HG02610 (cell line): ENCODE measurements around the gene CHST12.

Experiments
- ATAC-seq: cut with Tn5 transposase; IDR thresholded peaks from one replicate; pipeline ENCODE4 v1.9.1; 2021; ENCODE audit warnings: mild to moderate bottlenecking, moderate library complexity; ENCODE audit not compliant: unreplicated experiment

CHST12 gene

DNA sequence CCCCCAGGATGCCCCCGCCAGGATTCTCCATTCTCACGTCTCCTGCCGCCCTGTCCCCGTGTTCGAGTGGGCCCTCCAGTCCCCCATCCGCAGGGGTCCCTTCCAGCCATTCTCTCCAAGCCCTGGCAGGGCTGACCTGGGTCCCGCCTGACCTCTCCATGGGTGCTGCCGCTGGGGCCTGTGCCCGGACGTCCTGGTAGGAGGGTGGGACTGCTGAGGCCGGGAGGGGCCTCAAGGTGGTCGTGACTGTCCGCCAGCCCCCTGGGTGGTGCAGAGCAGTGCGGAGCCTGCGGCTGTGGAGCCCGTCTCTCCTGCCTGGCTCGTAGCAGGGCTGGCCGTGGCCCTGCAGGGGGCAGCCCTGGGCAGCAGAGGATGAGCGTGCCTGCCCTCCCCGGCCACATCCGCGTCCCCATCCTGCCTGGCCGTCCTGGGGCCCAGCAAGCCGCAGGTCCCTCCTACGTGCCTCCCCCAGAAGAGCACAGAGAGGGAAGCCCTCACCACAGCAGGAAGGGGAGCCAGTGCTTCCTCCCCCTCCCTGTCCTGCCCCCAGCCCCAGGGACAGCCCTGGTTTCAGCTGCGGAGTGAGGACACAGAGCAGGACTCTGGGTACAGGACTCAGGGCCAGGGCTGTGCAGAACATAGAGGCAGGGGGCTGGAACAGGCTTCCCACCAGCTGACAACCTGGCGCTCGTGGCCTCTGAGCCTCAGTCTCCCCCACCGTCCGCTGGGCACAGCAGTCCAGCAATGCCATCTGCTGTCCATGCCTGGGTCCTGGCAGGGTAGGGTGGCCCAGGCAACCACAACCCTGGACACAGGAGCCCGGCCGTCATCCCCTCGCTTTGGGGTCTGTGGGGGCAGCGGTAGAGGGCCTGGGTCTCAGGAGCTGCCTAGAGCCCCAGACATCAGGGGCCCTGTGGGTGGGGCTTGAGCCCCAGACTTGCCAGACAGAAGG lies 74.3 kb downstream of the CHST12 start:
- ATAC-seq = no peak

DNA sequence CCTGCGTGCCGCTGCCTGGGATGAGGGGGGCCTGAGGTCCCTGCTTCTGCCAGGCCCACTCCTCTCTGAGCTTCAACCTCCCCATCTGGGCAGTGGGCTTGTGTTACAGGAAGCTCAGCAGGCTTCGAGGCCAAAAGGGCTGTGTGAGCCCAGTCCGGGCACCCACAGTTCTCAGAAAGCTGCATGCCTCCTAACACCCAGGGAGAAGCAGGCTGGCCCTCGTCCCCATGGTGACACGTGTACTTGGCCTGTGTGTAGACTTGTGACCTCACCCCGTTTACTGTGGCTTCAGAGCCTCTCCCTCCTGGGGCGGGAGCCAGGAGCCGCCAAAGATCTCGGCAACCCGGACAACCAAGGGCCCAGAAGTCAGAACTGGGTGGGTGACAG lies 75.0 kb downstream of the CHST12 start:
- ATAC-seq = no peak

DNA sequence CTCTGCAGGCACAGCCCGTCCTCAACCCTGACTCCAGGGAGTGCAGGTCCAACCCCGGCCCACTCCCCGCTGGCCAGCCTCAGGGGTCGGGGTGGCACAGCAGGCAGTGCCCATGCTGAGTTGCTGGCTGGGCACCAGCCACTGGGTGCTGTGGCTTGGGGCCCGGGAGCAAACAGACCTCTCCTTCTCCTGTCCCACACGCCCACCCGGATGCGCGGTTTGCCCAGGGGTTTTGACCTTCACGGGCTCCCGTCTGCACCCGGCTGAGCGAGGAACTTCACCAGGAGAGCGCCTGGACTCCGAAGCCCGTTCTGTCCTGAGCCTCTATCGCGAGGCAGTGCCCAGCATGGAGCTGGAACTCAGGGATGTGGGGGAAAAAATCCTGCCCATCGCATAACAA lies 75.4 kb downstream of the CHST12 start:
- no peak for ATAC-seq

DNA sequence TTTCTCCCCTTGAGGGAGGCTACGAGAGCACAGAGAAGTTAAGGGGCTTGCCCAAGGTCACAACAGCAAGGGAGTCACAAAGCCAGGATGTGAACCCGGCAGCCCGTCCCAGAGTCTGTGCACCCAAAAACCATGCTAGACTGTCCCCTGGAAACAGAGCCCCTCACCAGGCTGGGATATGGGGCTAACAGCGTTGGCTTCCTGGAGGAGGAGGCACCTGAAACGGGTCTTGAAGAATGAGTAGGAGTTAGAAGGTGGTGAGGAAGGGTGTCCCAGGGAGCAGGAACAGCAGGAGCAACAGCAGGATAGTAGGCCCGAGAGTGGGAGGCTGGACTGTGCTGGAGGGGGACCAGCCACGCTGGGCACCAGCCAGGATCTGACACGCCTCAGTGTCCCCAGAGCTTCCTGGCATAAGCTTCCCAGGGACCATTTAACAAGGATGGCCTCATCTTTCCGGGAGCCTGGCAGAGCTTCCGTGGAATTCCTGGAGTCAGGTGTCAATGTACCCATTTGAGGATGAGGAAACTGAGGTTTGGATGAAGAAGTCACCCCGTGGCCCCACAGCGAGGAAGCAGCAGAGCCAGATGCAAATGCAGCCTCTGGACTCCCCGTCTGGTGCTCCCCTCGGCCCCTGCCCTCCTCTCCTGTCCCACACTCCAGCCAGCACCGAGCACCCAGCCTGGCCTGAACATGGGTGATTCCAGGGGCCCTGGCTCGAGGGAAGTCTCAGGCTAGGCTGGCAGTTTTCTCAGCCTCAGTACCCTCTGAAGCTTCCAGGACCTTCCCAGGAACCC lies 76.1 kb downstream of the CHST12 start:
- ATAC-seq = no peak

DNA sequence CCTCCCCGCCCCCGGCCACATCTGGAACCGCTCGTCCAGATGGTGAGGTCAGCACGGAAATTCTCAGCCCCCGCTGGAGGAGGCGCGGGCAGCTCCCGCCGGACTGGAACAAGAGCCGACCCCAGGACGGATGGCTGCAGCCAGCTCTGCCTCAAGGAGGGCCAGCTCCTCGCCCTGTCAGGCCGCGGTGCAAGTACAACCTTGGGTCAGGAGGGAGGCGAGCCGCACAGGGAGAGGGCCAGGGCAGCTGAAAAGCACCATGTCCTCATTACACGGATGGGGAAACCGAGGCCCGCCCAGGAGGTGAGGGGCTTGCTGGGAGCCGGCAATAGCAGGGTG lies 76.6 kb downstream of the CHST12 start:
- ATAC-seq = no peak

DNA sequence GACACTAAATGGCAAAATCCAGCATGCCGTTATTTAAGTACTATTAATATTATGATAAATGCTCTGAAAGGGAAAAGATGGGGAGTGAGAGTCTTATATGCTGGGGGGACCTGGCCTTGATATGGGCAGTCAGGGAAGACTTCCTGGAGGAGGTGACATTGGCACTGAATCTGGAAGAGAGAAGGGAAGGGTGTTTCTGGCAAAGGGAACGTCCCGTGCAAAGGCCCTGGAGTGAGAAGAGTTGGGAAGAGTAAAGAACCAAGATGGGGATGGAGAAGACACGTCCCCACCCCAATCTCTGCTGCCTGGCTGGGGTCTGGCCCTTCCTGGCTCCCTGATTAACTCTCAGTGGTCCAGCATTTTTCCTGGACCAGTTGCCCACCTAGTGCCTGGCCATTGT lies 77.8 kb downstream of the CHST12 start:
- no peak for ATAC-seq

DNA sequence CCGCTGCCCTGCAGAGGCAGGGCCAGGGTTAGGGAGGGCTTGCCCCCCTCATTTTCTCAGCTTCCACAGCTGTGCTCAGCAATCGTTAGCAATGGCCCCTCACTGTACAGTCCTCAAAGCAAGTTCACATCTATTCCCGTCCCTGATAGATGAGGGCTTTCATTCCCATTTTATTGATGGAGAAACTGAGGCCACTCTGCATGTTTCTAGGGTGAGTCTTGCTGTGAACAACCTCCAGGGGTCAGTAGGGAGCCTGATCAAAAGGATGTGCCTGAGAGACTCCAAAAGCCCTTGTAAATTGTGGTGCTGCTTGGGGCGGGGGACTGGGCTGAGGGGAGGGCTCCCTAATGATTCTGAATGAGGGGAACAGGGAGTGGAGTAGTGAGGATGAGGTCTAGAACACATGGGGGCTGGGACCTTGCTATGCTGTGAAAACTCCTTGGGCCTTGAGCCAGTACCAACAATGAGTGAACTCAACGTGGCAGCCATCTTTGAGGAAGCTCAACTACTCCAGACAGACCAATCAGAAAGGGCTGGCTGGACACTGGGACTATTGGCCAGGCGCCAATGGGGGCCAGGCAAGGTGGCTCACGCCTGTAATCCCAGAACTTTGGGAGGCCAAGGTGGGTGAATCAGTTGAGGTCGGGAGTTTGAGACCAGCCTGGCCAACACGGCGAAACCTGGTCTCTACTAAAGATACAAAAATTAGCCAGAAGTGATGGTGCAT lies 79.5 kb downstream of the CHST12 start:
- ATAC-seq = no peak

DNA sequence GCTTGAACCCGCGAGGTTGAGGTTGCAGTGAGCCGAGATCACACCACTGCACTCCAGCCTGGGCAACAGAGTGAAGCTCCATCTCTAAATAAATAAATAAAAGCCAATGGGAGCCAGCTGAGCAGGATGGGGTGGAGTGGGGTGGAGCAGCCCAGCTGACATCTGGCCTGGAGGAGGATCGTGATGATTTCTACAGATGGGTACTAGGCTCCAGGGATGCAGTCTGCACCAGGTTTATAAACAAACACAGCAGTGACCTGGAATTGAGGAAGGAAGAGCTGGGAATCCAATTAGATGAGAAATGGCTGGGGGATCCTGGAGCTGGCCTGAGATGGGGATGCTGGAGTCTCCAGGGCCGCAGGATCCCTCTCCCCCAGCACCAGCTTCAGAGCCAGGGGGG lies 80.1 kb downstream of the CHST12 start:
- ATAC-seq = no peak

DNA sequence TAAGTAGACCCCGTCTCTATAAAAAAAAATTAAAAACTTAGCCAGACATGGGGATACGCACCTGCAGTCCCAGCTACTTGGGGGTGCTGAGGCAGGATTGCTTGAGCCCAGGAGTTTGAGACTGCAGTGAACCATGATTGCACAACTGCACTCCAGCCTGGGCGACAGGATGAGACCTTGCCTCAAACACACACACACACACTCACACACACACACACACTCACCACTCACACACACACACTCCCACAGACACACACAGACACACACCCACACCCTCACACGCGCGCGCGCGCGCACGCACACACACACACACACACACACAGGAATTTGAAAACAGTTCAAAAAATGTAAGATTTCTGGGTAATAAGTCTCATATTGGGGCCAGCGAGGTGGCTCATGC lies 81.5 kb downstream of the CHST12 start:
- no peak for ATAC-seq

DNA sequence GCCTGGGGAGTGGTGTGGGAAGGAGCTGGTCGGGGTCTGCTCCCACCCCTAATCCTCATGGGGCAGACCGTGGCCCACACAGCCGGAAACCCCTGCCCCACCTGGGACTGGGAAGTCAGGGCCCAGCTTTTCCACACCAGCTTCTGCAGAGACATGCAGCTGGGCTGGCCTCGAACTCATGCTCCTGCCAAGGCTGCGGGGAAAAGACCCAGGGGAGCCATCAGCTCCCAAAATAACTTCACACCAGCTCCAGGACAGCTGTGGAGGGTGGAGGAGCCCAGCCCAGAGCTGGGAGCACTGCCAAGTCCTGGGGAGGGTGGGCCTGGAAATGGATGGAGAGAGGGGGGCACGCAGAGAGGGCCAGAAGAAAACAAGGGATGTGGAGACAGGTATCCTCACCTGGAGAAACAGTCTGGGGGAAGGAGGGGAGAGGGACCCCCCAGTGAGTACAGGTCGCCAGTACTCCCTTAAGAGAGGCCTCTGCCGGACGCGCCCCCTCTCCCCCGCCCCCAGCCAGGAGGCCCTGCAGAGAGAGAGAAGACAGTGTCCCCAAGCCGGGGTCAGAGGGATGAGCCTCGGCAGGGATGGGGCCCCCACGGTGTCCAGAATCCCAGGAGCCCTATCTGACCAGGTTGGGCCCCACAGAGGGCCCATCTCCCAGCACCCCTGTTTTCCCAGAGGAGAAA lies 84.3 kb downstream of the CHST12 start:
- no peak for ATAC-seq

DNA sequence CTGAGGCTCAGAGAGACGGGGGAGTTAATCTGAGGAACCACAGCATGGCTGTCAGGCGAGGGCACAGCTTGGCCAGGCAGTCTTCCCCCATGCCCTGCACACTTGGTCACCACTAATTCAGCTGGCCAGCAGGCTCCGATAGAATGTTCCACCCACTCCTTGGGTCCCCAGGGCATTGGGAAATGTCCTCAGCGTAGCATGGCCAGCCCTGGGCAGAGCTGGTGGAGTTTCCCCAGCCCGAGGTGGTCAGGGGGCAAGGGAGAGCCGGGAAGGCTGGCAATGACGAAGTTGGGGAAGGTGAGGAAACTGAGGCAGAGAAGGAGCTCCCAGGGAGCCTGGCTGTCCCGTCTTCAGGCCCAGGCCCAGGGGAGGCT lies 84.8 kb downstream of the CHST12 start:
- ATAC-seq = no peak

DNA sequence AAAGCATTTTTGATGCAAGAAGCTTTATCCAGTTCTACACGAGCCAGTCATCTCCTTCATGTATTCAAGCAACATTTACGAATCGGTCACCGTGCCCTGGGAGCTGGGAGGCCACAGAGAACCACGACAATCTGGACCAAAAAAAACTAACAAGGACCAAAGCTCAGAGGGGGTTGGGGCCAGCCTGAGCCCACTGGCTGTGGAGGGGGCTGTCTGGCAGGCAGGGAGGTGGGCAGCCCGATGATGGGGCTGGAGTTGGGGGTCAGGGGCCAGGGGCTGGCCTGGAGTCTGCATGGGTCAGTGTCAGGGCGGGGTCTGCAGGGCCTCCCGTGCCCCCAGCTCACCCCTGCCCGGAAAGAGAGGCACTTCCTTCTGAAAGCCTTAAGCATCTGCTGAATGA lies 85.3 kb downstream of the CHST12 start:
- no peak for ATAC-seq

DNA sequence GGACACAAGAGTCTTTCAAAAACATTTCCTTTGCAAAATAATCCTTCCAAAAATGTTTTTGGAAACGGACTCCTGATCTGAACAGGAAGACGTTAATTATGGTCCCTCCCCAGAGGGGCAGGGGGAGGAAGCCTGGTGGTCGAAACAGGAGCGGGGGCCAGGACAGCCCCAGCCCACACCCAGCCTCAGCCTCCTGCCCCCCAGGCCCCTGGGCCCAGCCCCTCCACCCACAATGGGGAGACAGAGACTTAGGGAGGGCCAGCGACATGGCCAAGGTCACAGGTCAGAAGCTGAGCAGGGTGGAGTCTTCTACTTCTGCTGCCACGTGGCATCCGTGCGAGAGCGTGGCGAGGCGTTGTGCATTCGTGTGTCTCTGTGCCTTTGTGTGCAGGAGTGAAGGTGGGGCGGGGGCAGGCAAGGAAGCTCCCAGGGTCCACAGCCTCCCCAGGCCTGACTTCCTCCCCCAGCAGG lies 86.8 kb downstream of the CHST12 start:
- ATAC-seq = no peak

DNA sequence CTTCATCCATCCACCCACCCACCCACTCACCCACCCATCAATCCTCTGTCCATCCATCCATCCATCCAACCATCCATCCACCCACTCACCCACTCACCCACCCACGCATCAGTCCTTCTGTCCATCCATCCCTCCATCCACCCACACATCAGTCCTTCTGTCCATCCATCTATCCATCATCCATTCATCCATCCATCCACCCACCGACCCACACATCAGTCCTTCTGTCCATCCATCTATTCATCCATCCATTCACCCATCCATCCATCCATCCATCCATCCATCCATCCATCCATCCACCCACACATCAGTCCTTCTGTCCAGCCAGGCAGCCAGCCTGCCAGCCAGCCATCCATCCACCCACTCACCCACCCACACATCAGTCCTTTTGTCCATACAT lies 88.6 kb downstream of the CHST12 start:
- ATAC-seq = no peak

DNA sequence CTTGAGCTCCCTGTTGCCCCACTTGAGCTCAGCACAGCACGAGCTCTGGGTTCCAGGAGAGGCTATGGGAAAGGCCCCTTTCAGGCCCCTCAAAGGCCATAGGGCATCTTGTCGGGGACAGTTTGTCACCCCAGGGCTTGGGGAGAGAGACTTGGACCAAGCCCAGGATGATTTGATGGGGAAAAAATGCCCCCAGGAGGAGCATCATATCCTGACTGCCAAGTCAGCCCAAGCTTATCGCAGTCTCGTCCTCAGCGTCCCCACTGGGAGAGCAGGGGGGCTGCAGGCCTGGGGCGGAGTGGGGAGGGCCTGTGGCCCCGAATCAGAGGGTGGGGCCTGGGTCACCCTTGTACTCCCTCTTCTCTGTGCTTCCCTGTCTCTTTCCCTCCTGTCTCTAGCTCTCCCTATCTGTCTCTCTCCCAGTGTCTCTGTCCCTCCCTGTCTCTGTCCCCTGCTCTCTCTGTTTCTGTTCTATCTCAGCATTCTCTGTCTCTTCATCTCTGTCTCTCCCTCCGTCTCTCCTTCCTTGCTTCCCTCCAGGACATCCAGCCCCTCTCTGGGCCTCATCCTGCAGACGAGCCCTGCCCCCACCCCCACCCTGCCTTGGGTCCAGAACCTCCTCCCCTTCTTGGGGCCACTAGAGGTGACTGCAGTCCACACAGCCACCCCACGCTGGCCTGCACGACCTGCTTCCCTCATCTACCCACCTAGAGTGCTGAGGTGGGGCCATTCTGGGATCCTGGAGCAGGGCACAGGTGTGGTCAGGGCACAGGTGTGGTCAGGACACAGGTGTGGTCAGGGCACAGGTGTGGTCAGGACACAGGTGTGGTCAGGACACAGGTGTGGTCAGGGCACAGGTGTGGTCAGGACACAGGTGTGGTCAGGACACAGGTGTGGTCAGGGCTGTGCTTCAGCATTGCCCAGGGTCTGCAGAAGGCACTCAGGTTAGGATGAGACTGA lies 90.1 kb downstream of the CHST12 start:
- ATAC-seq = no peak

DNA sequence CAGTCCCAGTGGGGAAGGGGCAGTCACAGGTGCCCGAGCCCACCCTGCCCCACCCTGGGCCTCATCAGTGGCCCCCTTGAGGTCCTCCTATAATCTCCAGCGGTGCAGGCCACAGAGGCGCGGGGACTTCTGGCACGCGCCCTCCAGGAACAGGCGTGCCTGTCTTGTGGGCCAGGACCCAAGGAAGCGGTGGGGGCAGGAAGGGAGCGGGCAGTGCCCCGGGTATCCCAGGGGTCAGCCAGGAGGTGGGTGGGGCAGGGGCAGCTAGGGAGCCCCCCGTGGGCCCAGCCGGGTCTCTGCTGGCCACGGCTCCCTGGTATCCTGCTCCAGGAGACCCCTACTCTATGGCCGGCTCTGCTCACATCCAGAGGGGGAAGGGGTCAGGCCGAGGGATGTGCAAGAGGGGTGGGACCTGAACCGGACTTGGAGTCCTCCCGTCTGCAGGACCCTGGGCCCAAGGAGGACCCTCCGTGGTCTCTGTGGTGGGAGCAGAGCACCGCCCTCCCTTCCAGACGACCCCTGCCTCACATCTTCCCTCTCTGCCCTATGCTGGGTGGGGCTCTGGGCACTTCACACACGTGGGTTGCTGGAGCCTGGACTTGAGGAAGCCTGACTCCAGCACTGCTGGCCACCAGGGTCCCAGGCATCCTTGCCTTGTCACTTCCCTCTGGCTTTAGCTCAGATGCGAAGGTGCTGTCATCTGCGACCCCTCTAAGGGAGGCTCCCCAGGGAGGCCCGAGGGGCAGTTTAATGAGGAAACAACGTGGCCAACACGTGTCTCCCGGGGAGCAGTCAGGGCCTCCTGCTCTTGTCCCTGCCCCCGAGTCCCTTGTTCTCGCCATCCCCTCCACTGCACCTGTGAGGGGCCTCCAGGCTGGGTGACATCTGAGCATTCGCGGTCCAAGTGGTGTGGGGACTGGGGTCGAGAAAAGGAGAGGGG lies 91.0 kb downstream of the CHST12 start:
- ATAC-seq = no peak

DNA sequence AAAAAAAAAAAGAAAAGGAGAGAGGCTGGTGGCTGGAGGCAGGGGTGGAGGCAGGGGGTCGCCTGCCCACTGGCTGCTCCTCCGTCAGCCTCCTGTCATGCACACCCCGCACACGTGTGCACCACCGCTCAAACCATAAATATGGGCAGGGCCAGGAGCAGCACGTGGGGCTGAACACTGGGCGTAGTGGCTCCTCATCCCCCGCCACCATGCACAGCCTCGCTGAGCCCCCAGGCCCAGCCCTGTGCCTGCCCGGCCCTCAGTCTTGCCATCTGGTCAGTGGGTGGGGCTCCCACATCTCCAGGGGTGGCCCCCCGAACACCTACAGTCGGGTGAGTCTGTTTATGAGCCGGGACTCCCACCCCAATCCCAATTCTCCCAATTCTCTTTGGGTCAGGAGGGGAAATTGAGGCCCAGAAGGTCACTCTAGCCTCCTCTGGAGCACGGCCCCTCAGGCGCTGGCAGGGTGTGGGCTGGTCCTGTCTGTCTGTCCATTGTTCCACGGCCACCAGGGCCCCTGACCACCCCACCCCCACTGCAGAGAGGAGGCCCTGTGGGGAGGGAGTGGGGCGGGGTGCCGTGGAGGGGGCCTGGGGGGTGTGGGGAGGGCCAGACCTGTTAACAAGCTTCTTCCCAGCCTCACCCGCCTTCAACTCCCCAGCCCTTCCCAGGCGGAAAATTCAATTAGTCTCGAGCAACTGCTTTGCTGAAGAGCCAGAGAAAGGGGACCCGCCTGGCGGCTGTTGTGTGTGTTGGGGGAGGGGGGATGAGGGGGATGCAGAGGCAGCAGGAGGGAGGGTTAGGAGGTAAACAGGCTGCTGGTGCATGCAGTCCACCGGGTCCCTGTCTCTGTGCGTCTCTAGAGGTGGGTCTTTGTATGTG lies 92.2 kb downstream of the CHST12 start:
- ATAC-seq = no peak

DNA sequence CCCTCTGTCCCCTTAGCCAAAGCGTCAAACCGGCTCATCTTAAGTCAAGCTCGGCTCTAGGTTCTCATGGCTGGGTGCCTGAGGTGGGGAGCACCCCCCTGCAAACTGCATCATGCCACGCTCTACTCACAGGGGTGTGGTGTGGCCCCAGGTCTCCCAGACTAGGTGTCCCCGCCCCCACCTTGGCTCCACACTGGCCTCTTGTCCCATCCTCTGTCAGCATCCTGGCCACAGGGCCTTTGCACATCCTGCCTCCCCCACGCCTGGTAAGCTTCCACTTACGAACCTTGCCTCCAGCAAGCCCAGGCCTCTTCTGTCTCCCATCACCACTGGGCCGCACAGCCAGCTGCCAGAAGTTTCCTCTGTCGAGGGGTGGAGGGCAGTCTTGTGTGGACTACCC lies 93.0 kb downstream of the CHST12 start:
- no peak for ATAC-seq
